SK-N-SH (cell line): Measurements from ENCODE around the gene NUP88.

Experiments used
- GABPA ChIP-seq: IDR thresholded peaks from 2 replicates; pipeline ENCODE4 v1.4.0; 2012; ENCODE audit warnings: low read depth, mild to moderate bottlenecking
- JUND ChIP-seq: IDR thresholded peaks from 2 replicates; pipeline ENCODE4 v1.4.0; 2012
- NFIC ChIP-seq: IDR thresholded peaks from 2 replicates; pipeline ENCODE4 v1.4.0; 2012; ENCODE audit warnings: borderline replicate concordance
- RAD21 ChIP-seq: IDR thresholded peaks from 2 replicates; pipeline ENCODE4 v1.6.1; 2012; ENCODE audit warnings: mild to moderate bottlenecking, low read length
- TF ChIP-seq, protein P1 (sequence below): fragments of 200-600 bp; sonication (generic); IDR thresholded peaks from 2 replicates; pipeline ENCODE4 v1.6.1; 2017; ENCODE audit warnings: antibody characterized with exemption, mild to moderate bottlenecking, moderate library complexity

DNA sequence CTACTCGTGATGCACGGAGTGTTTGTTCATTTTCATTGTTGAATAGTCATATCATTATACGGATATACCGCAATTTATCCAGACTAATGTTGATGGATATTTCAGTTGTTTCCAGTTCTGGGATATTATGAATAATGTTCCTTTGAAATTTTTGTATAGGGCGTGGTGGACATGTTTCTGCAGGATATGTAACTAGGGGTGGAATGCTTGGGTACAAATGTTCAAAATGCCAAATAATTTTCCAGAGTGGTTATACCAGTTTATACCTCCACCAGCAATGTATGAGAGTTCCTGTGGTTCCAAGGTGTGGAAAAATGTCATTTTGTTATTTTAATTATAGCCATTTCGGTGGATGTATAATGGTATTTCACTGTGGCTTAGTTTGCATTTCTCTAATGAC is 53.6 kb downstream of the NUP88 start:
- no peak for TF ChIP-seq JUND
- TF ChIP-seq, protein P1, sequence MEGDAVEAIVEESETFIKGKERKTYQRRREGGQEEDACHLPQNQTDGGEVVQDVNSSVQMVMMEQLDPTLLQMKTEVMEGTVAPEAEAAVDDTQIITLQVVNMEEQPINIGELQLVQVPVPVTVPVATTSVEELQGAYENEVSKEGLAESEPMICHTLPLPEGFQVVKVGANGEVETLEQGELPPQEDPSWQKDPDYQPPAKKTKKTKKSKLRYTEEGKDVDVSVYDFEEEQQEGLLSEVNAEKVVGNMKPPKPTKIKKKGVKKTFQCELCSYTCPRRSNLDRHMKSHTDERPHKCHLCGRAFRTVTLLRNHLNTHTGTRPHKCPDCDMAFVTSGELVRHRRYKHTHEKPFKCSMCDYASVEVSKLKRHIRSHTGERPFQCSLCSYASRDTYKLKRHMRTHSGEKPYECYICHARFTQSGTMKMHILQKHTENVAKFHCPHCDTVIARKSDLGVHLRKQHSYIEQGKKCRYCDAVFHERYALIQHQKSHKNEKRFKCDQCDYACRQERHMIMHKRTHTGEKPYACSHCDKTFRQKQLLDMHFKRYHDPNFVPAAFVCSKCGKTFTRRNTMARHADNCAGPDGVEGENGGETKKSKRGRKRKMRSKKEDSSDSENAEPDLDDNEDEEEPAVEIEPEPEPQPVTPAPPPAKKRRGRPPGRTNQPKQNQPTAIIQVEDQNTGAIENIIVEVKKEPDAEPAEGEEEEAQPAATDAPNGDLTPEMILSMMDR: no peak
- TF ChIP-seq NFIC: no peak
- TF ChIP-seq GABPA: no peak
- TF ChIP-seq RAD21: no peak
